ENCODE measurements around the gene WAPL. TPM values are rescaled to one million over a fixed set of nuclear protein-coding genes. Genes with fewer than 3 reads are reported as not detected.
"Not testable (repeated sequence)": the region's sequence is repeated elsewhere in the genome, so short reads cannot be mapped to it uniquely, and the experiment has no call there.

Gene WAPL
- total RNA-seq, 1 experiment from 2014 or later, result 24.5 TPM

GRCh38 chr10:86558695-86559094 is 37.1 kb upstream of the WAPL start:
- DNase-seq; H3K9ac ChIP-seq (ENCODE audit: low read length); H2AFZ ChIP-seq (ENCODE audit: low read length); H3K4me1 ChIP-seq (ENCODE audit: insufficient read depth, low read length); H3F3A ChIP-seq (ENCODE audit: low read length, unreplicated experiment); POLR2A ChIA-PET (ENCODE audit: unreplicated experiment); H3K9me2 ChIP-seq (replicated peaks; ENCODE audit: low read length); H3K79me2 ChIP-seq (ENCODE audit: low read length); intact Hi-C loops (cut with micrococcal nuclease); CTCF ChIA-PET; H4K20me1 ChIP-seq (ENCODE audit: low read length); H3K36me3 ChIP-seq (ENCODE audit: low read depth, low read length); H3K4me3 ChIP-seq (ENCODE audit: low read length); ATAC-seq; BruUV-seq (replicated peaks); H3K27me3 ChIP-seq (ENCODE audit: low read length); H3K27ac ChIP-seq (ENCODE audit: low read length); H3K4me2 ChIP-seq (ENCODE audit: low read length); H3K9me3 ChIP-seq (ENCODE audit: low read length): not testable (repeated sequence)

- no peak overlapping the region for H3K27ac ChIP-seq (ENCODE audit: low read length)
- no peak for TF ChIP-seq EZH2 (IDR thresholded peaks at IDR 0.05; ENCODE audit: low read length, unreplicated experiment)
- TF ChIP-seq EZH2phosphoT487 (IDR thresholded peaks at IDR 0.05; ENCODE audit: borderline replicate concordance, low read length), result no peak
- TF ChIP-seq CTCF (conservative IDR thresholded peaks at IDR 0.05; ENCODE audit: low read depth, low read length), result no peak
- H3F3A ChIP-seq (ENCODE audit: low read length, unreplicated experiment), result no peaks in the 10 kb centered on the region
- BruUV-seq (replicated peaks), result no TSS peak
- CTCF ChIA-PET, result no interaction called here
- POLR2A ChIA-PET (ENCODE audit: unreplicated experiment), result no interaction called here
- no peaks in the 10 kb centered on the region for H3K36me3 ChIP-seq (ENCODE audit: low read depth, low read length)
- no peak for DNase-seq
- H3K9me2 ChIP-seq (replicated peaks; ENCODE audit: low read length), result no peaks in the 10 kb centered on the region
- no peaks in the 10 kb centered on the region for H3K79me2 ChIP-seq (ENCODE audit: low read length)
- no peaks in the 10 kb centered on the region for H3K9me3 ChIP-seq (ENCODE audit: low read length)
- no peak overlapping the region for H3K9ac ChIP-seq (ENCODE audit: low read length)
- H4K20me1 ChIP-seq (ENCODE audit: low read length), result no peaks in the 10 kb centered on the region
- no peaks in the 10 kb centered on the region for H3K27me3 ChIP-seq (ENCODE audit: low read length)
- no peak for ATAC-seq
- intact Hi-C loops (cut with micrococcal nuclease), result no loop called here
- H3K4me2 ChIP-seq (ENCODE audit: low read length), result no peak overlapping the region
- H3K4me3 ChIP-seq (ENCODE audit: low read length), result no peak overlapping the region
- H3K4me1 ChIP-seq (ENCODE audit: insufficient read depth, low read length), result no peaks in the 10 kb centered on the region
- H2AFZ ChIP-seq (ENCODE audit: low read length), result no peak overlapping the region
These were observed 35.5 kb upstream of the WAPL start for GRCh38 chr10:86556933-86557649.

- CTCF ChIA-PET, result no interaction called here
- Histone ChIP-seq H3K4me2 (ENCODE audit: low read length) (no peak overlapping the region), H3K4me3 (ENCODE audit: low read length) (no peak overlapping the region), H4K20me1 (ENCODE audit: low read length) (no peaks in the 10 kb centered on the region), H3K79me2 (ENCODE audit: low read length) (no peaks in the 10 kb centered on the region), H3K36me3 (ENCODE audit: low read depth, low read length) (no peaks in the 10 kb centered on the region), H3K9me2 (replicated peaks; ENCODE audit: low read length) (no peaks in the 10 kb centered on the region), H3K9ac (ENCODE audit: low read length) (no peak overlapping the region), H3K4me1 (ENCODE audit: insufficient read depth, low read length) (no peaks in the 10 kb centered on the region), H3K27me3 (ENCODE audit: low read length) (no peaks in the 10 kb centered on the region), H3K27ac (ENCODE audit: low read length) (no peak overlapping the region), H3F3A (ENCODE audit: low read length, unreplicated experiment) (no peaks in the 10 kb centered on the region), H2AFZ (ENCODE audit: low read length) (no peak overlapping the region), H3K9me3 (ENCODE audit: low read length) (no peaks in the 10 kb centered on the region)
- no peak for TF ChIP-seq CTCF (conservative IDR thresholded peaks at IDR 0.05; ENCODE audit: low read depth, low read length)
- TF ChIP-seq EZH2 (IDR thresholded peaks at IDR 0.05; ENCODE audit: low read length, unreplicated experiment), result no peak
- no peak for TF ChIP-seq EZH2phosphoT487 (IDR thresholded peaks at IDR 0.05; ENCODE audit: borderline replicate concordance, low read length)
- intact Hi-C loops (cut with micrococcal nuclease), result no loop called here
- peak; percentile 31 for DNase-seq
- BruUV-seq (replicated peaks), result no TSS peak
- ATAC-seq, result no peak
- POLR2A ChIA-PET (ENCODE audit: unreplicated experiment), result no interaction called here
These were observed 34.9 kb upstream of the WAPL start for GRCh38 chr10:86556532-86556931.

Measured in PC-3 (cell line).